Stimulated activated CD4-positive, alpha-beta T cell treated with anti-CD3 and anti-CD28 coated beads, Interleukin-1b, Interleukin-23, amount 100 ng/mL, for 4 hours (primary cell): ENCODE data around the gene CYP19A1.
"Not testable (repeated sequence)": the region's sequence is repeated elsewhere in the genome, so short reads cannot be mapped to it uniquely, and the experiment has no call there.

ENCODE experiments used
- DNase-seq, 2 donors: peaks; one replicate each; pipeline ENCODE4 v3.0.0-alpha.2; 2020; ENCODE audit warnings: low read depth in 2 of 2

The CYP19A1 gene

DNA sequence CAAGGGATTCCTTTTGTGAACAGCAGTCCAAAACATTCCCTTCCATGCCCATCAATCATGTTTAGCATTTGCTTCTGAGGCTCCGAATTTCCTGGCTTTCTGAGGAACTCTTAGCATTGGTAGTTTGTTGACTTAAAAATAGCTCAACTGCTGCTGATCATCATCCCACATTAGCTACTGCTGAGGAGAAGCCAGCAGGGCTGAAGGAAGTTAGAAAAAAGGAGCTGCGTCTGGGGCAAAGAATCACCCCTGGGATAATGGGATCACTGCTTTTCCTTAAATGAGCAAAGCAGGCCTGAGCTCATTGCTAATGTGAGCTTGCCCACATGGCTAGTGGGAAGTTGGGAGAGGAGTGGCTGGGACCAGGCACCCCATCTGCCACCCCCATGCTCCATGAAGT, 39.8 kb downstream of the CYP19A1 start:
- DNase-seq: no peak

DNA sequence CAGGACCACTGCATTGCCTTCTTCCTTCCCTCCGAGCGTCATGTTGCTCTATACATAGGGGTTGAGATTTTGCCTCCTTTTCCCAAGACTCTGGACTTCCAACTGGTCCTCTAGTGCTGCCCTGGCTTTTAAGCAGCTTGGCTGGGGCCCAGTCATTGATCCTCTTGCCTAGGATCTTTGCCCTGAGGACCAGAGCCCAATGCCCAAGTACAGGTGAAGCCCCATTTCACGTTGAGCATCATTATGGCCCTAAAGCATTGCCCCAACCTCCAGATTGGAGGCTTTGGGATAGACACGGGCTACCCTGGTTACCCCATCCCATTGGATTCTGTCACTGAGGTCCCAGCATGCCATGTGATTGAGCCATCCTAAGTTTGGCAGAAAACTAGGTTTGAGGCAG, 47.7 kb downstream of the CYP19A1 start:
- no peak for DNase-seq

DNA sequence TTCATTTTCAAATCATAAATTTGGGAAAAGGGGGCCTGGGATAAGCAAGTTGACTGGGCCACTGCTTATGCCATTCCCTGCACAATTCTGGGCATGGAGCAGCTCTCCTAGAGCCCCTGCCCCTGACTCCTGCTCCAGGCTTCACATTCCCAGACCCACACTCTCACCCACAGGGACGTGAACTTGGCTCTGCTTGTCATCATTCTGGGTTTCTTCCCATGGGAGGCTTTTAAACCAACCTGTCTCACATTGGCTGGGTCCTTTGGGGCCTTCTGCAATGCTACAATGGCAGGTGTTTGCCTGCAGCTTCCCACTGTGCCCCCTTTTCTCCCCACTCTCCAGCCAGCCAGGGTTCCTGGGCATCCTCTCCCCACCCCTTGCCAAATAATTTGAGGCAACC, 49.1 kb downstream of the CYP19A1 start:
- no peak for DNase-seq

DNA sequence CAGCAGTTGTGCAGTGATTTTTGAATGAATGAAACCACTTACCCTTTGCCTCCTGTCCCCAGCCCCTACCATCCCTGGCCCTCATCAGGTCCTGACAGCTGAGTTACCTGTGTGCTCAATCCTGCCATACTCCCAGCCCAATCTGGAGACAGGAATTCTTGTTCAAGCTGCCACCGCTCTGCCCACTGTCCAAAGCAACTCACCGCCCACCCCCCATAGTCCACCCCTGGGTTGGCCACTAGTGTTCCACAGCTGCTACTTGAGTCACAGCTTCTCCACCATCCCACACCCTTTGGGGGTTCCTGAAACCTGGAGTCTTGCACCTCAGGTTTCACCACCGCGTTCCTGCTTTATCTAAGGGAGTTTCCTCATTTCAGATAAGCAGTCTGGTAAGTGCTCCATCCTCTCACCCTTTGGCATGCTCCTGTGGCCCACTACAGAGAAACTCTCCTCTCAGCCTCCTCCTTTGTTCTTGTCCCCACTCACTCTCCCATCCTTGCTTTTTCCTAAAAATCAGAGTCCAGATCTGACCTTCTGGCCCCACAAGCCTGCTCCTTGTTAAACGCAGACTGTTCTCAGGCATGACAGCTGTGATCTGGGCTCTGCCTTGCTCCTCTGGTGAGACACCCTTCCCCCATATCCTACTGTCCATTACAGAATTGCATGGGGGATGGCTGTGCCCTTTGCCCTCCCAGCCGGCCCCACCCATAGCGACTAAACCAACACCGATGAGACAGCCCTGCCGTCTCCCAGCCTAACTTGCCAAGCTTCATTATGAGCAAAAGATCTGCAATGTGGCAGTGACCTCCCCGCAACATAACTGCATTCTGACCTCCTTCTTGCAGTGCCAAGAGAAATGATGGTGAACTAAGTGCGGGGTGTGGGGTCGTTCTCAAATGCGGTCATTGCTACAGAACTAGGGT, 50.0 kb downstream of the CYP19A1 start:
- no peak for DNase-seq

DNA sequence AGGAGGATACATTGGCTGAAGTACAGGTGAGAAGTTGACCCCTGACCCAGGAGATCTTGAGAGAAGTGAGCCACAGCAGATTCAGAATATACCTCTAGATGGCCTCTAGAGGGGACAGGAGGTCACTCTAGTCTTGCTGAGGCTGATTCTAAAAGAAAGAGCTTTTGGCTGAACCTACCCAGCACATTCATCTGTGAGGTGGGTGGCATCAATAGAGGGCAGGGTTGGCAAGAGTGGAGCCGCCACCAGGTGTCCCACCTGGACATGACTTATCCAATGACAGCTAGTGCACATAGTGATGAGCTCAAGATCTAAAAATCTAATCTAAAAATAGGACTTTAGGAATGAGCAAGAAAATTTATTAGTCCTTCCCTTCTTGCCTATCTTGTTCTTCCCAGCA, 51.6 kb downstream of the CYP19A1 start:
- DNase-seq: no peak

DNA sequence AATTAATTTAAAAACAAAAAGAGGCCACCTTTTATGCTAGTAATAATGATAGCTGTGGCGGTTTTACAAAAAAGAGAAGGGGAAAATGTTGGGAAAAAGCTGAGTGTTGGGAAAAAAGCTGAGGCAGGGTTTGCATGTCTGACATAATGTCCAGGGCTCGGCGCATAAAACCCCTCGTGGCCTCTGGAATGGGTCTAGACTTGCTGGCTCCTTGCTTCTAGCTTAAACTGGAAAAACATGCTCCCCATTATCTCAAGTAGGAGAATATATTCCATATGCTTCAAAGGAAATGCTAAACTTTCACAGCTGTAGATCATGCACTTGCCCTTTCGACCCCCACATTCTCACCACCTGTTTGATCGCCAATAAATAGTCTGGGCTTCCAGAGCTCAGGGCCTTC, 53.0 kb downstream of the CYP19A1 start:
- DNase-seq: no peak

DNA sequence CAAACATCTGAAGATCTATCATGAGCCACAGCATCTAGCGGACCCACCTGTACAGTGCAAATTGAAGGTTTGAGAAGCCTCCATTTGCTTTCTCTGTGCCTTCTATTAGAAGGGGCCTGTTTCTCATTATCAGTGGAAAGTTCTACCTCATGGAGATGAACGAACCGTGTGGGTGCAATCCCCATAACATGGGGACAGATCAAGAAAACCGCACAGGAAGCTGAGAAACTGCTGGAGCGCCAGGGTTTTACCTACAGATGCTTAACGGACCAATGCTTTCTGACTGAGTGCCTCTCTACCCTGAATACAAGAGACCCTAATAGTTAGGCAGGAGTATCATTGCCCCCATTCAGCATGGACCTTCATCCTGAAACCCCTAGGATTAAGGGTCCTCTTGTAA, 53.5 kb downstream of the CYP19A1 start:
- no peak for DNase-seq

DNA sequence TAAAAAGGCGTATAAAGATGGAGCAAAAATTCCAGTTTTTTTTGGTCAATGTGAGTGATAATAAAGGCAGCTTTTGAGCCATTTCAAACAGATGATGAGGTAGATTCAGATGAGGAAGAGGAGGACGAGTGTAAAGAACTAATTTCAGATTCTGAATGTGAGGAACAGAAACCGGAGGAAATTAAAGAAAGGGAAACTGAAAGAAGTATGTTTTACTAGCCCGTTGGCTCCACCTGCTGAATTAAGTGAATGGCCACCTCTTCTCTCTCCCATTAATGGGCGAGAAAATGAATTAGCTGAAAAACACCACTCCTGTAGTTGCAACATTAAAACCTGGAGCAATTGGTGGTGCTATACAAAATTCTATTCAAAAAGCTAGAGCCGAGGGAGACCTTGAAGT, 55.4 kb downstream of the CYP19A1 start:
- DNase-seq: no peak

DNA sequence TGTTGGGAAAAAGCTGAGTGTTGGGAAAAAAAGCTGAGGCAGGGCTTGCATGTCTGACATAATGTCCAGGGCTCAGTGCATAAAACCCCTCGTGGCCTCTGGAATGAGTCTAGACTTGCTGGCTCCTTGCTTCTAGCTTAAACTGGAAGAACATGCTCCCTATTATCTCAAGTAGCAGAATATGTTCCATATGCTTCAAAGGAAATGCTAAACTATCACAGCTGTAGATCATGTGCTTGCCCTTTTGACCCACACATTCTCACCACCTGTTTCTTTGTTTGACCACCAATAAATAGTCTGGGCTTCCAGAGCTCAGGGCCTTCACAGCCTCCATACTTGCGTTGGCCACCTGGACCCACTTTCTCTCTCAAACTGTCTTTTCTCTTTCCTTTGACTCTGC, 56.2 kb downstream of the CYP19A1 start:
- DNase-seq: not testable (repeated sequence)

DNA sequence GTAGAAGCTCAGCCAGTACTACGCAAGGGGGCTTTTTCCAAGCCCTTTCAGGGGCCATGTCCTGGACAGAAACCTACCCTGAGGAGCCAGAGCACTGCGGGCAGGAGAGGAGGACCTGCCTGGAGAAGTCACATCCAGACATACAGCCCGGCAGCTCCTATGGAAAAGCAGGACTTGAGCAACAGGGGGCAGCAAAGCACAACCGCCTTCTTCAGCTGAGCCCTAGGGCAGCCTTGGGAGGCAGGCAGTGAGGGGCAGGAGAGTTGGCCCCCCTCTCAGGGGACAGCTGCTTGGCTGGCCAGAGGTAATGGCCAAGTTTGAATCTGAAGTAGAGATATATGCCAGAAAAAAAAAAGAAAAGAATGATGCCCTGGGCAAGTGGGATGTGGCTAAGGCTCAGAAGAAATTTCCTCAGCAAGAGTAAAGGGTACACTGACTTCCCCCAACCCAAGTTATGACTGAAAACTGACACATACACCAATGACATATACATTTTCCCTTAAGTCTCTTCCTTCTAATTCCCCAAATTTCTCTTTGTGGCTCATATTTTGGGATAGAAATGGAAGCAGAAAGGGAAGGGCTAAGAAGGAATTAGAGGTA, 56.9 kb downstream of the CYP19A1 start:
- no peak for DNase-seq

DNA sequence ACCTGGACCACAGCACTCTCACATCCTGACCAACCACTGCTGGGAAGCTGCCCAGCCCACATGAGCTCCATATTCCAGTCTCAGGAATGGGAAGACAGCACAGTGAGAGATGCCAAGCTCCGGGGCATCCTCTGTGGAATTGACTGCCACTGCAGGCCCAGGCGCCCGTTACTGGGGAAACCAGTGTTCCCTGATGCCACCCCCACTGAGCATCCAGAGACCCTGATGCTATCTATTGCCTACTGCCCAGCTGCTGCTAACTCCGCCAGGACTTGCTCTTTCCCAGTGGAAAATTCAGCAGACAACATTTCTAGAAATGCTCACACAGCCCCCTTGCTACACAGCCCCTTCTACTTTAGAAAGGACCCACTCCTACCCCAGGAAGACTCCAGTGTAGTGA, 57.6 kb downstream of the CYP19A1 start:
- DNase-seq: no peak

DNA sequence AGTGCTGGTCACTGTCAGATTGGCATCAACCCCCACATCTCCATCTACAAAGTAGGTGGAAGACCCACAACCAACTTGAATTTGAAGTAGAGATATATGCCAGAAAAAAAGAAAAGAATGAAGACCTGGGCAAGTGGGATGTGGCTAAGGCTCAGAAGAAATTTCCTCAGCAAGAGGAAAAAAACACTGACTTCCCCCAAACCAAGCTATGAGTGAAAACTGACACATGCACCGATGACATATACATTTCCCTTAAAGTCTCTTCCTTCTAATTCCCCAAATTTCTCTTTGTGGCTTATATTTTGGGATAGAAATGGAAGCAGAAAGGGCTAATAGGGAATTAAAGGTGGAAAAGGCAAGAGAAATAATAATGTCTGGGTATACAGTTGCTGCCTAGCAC, 59.0 kb downstream of the CYP19A1 start:
- DNase-seq: no peak

DNA sequence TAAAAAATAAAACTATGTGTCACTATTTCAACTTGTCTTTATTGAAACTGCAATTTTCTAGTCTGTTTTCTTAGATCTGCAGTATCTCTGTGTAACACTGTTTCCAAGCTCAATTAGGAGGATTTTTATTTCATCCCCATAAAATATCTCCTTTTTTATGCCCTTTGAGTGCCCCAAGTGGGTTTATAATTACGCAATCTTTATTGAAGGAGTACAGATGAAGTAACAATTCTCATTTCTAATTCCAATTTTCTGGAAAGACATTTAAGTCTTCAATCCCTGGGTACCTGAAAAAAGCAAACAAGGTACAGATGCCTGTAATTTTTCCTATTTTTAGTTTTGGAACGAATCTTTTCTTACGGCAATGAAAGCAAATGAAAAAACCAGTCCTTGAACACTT, 61.3 kb downstream of the CYP19A1 start:
- no peak for DNase-seq

DNA sequence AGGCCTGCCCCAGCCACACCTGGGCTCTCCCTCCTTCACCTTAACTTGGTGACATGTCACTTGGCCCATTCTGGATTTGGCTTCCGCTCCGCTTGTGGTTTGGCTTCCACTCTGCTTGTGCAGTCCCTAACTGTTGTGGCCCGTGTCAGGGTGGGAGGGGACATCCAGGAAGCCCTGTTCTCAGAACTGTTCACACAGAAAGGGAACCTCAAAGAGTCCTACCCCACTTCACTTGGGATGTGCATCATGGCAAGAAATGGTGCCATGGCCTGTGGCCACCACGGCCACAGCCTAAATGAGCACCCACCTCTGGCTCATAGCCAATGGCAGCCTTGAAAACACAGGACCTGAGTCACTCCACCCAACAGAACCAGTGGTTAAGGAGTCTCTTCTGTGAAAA, 63.4 kb downstream of the CYP19A1 start:
- no peak for DNase-seq

DNA sequence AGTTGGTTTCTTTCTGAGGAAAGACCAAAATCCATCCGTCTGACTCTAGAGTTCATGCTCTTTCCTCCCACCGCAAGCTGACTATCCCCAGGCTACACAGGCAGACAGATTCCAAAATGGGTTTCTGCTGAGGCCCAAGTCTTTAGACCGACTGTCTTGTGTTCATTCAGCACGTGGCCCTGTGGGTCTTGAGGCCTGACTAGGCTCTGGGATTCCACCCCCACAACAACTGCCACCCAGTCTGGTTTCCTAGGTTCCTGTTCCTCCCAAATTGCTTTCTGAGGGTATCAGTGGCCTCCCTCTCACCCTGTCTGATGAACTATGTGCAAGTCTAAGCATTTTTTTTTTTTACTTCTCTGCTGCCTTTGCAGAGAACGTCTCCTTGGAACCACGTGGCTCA, 67.7 kb downstream of the CYP19A1 start:
- DNase-seq: no peak

DNA sequence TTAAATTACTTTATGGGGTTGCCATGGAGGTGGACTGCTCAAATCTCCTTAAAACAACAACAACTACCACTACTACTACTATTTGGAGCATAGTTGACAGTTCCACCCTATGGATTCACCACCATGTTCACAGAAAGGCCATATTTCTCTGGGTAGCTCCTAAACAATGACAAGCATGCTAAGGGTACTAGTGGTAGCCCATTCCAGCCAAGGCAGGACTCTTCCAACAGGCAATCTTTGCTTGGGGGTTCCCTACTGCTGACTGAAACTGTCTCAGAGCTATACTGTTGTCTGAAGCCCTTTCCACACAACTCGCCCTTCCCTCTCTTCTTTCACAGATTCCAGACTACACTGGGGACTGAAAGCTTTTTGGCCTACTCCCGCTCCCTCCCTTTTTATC, 68.9 kb downstream of the CYP19A1 start:
- DNase-seq: no peak

DNA sequence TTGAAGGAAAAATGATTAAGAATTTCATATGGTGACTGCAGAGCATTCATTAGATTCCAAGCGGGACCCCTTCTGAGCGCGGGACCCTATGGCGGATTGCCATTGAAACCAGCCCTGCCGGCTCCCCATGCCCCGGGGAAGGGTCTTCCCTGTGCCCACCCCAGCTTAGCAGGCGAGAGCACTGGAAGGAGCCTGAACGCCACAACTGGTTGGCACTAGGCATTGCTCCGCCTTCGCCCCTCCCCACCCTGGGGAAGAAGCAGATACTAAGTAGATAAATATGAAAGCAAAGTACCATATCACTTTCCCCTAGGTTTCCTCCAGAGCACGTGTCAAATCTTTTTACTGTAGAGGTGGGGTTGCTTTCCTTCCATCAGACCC, 70.7 kb downstream of the CYP19A1 start:
- DNase-seq: no peak

DNA sequence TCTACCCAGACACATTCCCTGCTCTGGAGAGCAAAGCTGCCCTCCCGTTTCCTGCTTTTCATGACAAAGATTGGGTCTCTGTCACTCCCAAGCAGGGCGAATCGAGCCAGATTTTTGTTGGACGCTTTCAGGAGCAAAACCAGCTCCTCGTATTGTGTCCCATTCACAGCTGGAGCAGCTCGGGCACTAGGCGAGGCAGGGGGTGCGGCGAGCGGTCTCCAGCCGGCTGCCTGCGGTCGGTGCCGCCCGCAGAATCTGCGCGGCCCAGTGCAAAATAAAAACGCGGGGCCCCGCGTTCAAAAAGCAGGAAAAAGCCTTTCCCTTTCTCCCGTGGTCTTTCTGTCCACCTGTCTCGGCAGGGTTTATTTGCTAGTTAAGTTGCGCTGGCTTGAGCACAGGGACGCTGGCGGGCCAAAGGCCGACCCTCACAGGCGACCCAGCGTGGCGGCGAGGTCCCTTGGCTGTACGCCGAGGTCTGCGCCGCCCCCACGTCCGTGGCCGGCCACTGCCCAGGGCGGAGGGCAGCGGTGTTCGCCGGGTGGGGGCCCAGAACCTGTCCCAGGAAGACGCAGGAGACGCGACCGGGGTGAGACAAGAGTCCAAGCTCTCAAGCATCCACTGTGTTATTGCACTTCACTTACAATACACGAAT, 71.2 kb downstream of the CYP19A1 start:
- no peak for DNase-seq

DNA sequence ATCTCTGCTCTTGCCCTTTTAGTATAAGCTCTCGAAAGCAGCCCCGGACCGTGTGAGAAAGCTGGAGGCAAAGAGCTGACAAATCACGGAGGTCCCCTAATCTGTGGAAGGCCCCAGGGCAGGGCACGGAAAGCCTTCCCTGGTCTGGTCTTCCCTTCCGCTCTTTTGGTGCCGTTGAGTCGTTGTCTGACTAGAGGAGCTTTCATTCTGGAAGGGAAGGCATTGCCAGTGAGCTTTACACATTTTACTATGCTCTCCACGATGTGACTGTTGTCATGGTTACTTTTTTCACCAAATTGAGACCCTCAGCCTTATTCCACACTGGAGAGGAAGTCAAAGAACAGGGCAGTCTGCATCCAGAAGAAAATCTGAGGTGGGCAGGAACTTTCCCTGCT, 71.7 kb downstream of the CYP19A1 start:
- DNase-seq: no peak

DNA sequence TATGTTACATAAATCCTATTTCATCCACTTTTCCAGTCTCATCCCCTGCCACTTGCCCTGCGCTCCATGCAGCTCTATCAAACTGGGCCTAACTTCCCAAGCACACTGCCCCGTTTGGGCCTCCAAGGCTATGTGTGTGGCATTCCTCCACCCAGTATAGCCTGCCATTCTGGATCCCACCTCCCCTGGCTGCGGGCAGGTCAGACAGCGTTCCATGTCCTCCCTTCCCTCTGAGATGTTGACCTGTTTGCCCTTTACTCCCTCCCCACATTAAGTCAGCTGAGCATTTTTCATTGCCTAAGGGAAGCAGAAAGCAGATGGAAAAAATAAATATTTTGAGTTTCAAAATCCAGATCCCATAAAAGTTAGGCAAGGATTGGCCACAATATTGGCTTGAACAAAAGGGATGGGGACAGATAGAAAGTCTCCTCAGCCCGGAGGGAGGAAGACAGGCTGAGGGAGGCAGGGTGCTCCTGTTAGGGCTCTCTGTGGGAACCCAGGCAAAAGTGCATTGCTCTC, 73.3 kb downstream of the CYP19A1 start:
- no peak for DNase-seq

DNA sequence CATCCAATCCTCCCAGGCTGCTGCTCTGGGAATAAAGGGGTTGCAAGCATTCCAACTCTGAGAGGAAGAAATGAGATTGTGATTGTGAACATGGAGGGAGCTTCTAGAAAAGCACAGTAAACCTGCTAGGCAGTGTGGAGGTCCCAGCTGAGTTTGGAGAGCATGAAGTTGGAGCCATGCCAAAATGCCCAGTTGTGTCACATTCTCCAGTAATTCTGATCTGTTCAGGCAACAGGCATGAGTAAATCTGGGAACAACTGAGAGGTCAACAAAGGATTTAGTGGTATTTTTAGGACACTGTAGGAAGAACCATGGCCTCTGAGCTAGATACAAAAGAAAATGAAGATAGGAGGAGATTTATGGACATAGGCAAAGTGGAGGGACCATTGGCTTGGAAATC, 74.7 kb downstream of the CYP19A1 start:
- DNase-seq: no peak

DNA sequence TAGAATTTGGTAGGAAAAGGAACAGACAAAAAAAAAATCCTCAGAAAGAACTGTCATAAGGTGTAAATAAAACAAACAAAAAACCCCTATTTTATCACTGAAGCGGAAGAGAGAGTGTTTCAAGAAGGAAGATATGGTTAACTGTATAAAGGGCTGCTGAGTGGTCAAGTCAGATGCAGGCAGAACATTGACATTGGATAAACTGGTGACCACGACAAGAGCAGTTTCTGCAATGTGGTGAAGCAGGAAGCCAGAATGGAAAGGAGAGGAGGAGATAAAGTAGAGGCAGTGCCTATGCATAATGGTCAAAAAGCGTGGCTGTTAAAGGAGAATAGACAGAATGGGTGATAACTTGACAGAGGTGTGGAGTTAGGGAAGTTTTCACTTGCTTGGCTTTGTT, 75.3 kb downstream of the CYP19A1 start:
- no peak for DNase-seq

DNA sequence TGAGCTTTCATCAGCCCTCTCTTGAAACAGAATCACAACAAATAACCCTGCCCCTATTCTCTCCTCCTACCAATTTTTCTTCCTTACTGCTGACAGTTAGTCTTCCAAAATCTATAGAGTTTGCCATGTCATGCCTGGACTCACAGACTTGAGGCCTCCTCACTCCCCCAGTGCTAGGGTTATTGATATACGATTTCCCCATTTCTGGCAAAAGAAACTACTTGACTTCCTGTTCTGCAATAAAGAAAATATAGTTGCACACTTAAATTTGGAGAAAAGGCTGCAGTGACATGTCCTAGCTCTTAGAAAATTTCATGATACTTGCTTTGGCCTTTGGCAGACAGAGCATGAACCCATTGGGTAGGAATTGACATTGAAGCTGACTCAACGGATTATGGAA, 75.9 kb downstream of the CYP19A1 start:
- no peak for DNase-seq
